Stimulated activated naive CD4-positive, alpha-beta T cell (primary cell): Measurements from ENCODE around the gene FANK1.

Experiments
- DNase-seq, 6 experiments: peaks; one replicate each; lab custom pipeline; 2025; lab: John Stamatoyannopoulos, UW

The FANK1 gene

DNA sequence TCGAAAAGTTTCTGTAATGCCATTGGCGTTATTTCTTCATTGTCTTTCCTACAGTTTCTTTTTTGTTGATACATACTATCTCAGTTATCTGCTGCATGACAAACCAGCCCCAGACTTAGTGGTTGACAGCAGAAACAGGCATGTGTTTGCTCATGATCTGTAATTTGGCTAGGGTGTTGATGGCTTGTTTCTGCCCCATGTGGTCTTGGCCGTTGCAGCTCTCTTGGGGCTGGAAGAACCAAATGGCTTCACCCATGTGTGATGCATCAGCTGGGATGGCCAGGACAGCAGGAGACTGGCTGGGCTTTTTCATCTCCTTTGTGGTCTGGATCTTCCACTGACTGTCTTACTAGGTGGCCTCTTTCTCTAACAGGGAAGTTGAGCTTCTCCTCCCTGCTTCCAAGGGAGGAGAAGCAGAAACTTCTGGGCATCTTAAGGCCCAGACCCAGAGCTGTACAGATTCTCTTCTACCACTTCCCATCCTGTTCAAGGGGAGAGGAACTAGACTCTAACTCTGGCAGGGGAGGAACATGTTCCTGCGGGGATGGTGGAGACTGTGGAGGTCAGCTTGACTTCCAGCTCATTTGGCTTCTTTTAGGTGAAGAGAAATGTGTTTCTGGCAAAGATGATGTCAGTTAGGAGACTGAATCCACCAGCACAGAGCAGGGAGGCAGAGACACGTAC lies 89.3 kb downstream of the FANK1 start:
- no peak for DNase-seq

DNA sequence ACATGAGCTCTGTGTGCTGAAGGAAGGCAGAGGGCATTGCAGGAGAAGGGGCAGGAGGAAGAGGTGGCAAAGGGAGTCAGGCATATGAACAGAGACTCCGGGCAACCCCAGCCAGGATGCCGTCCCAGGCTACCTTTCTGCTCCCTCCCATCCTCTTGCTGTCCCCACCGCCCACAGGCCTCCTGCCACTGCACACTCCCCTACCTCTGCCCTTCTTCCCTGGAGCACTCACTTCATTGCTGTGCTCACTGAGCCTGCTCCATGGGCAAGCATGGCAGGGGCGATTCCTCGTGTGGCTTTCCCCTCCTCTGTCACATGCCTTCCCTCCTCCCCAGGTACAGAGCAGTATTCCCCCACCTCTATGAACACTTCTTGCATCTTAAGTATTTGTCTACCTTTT lies 93.4 kb downstream of the FANK1 start:
- DNase-seq: no peak

DNA sequence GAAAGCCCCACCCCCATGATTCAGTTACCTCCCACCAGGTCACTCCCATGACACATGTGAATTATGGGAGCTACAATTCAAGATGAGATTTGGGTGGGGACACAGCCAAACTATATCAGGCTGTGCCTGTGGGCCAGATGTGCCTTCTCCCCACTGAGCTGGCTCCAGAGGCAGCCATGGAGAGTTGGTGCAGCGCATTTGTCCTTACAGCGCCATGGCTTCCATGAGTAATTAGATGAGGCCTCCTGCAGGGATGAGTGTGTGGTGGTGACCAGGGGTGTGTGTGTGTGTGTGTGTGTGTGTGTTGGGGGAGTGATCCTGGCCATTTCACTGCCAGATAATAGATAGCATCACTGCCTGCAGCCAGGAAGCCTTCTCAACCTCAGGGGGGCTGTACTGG lies 94.6 kb downstream of the FANK1 start:
- no peak for DNase-seq

DNA sequence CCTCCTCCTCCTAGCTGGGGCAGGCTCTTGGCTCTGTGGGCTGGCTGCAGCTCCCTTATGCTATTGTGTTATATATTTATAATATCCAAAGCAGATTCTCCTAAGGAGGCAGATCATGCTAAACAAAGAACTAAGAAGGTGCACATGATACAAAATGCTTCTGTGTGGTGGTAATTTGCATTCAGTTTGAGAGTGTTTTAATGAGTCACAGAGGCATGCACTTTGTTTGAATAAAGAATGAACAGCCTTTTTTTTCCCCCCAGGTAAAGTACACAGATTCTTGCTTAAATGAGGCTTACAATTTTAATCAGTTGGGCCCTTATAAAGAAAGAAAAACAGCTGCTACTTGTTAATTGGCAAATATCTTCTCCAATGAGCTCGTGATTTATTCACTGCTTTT lies 95.0 kb downstream of the FANK1 start:
- DNase-seq: no peak

DNA sequence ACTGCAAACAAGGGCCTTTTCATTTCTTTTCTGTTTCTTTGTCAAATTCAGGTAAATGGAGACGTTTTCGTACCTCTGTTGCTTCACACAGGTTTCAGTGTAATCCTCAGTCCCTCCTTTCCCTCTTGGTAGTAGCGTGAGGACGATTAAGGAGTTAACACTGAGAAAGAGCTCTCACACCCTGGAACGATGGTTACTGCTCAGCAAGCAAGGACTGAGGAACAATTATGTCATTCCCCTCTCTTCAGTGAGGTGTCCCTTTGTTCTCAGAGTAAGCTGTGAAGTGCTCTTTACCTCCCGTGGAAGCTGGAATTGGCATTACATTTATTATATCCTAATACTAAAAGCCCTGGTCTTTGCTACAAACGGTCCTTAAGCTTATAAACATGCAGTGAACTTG lies 95.9 kb downstream of the FANK1 start:
- no peak for DNase-seq

DNA sequence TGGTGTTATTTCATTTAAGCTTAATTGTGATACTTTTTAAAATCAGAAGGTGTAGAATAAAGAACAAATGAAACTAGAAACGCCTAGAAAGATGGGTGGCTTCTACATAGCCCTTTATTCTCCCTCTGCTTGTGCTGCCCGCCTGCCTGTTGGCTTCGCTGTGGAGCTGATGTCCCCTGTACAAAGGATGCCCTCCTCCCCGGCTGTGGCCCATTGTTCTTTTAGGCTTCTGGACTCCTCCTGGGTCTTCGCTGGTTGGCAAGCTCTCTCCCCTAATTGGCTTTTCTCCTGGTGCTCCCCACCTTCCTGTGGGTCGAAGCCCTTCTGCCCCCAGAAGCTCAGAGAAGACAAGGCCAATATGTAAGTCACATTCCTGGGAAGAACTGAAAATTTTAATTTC lies 98.2 kb downstream of the FANK1 start:
- no peak for DNase-seq

DNA sequence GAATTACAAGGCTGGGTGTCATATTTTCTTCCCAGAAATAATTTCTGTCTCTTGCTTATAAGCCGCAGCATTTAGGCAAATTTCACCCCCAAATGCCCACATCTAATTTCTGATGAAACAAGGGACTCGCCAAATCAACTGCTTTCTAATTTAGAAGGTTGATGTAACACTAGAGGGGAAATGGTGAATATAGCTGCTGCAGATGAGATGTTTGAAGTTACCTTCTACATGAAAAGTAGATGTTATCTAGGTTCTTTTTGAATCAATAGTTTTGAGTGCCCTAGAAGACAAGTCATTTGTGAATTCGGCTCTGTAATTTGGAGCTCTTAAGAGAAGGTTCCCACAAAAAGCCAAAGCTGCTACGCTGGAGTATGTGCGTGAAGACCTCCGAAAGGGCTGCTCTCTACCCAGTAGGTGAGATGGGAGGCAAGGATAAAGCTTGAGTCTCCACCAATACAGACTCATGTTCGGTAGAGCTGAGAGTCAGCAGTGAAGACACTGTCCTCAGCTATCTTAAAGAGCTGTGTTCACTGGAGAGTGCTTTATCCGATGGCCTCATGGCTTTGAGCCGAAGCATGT lies 99.5 kb downstream of the FANK1 start:
- no peak for DNase-seq

DNA sequence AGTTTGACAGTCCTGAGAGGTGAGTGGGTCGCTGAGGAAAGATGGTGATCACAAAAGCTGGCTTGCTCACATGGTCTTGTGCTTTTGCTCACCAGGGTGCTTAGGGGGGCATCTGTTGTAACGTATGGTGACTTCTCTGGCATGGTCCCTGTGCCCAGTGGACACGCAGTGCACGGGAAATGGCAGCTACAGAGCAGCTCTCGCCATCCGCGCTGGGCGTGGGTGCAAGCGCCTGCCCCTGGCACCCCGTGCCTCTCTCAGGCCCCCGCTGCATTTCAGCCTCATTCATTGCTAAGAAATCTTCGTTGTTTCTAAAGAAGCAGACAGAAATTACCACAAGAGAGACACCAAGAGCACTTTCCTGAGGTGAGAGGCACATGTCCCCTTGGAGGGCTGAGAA lies 101.2 kb downstream of the FANK1 start:
- DNase-seq: no peak

DNA sequence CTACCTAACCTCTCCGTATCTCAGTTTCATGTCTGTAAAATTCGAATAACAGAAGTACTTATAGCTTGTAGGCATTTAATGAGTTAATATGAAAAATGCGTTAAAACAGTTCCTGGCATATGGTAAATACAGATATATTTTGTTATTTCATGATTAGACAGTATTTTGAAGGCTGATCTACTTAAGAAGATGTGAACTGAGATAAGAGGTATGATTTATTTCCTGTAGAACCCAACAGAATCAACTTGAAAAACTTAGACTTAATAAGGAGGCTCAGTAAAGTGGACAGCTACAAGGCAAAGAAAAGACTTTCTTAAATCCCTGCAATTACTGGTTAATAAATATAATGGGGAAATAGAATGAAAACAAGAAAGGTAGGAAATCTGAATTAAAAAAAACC lies 103.3 kb downstream of the FANK1 start:
- no peak for DNase-seq

DNA sequence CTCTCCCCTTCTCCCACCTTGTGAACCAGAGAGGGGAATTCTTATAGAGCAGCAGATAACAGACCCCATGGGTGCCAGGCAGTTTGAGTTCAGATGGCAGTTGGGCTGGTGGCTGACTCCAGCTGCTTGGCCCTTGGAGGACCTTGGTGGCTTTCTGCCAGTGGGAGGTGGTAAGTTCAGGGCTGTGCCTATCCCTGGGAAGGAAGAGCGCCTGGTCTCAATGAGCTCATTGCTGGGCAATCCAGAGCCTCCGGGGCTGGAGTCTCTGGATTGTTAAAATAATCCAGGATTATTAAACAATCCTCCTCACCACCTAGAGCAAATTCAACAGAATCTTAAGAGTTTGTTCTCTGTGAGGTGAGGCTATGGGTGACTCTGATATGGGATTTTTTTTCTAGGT lies 105.2 kb downstream of the FANK1 start:
- DNase-seq: no peak

DNA sequence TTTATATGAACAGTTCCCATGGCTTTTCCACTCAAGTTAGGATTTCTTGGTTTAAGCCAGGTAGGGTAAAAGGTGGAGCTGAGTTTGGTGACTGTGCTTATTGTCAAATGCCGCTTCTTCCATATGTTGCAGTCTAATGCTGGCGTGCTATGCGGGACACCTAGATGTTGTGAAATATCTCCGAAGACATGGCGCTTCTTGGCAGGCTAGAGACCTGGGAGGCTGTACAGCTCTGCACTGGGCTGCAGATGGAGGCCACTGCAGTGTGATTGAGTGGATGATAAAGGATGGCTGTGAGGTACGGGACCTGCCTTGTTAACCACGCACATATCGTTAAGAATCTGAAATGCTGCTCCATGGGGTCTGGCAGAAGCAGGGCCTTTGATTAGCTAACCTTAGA lies 108.4 kb downstream of the FANK1 start:
- DNase-seq: no peak

DNA sequence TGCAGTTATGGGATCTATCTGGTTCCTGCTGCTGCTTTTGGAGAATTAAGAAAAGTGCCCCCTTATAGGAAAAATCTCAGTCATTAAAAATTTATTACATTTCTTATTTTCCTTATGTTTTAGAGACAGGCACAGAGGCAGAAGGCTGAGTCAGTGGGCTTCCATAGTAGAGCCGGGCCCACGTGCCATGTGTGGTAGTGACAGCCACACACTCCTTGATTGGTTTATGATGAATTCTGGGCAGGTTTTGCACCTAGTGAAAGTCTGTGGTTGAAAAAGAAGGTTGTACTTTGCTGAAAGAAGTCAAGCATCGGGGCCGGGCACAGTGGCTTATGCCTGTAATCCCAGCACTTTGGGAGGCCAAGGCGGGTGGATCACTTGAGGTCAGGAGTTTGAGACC lies 109.9 kb downstream of the FANK1 start:
- no peak for DNase-seq

DNA sequence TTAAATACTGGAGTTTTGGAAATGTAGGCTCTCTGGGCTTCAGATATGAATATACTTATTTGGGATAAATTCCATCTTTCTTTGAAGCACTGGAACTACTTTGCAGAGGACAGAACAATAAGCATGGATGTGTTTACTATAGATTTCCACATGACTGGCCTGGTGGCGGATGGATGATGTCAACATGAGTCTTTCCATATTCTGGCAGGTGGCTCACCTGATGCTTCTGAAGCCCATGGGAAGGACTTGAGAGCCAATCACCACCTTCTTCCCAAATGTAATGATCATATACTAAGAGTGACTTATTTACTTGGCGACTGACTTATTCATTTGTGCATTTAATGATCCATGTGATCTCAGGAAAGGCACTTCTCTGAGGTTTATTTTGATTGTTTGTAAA lies 110.5 kb downstream of the FANK1 start:
- DNase-seq: no peak

DNA sequence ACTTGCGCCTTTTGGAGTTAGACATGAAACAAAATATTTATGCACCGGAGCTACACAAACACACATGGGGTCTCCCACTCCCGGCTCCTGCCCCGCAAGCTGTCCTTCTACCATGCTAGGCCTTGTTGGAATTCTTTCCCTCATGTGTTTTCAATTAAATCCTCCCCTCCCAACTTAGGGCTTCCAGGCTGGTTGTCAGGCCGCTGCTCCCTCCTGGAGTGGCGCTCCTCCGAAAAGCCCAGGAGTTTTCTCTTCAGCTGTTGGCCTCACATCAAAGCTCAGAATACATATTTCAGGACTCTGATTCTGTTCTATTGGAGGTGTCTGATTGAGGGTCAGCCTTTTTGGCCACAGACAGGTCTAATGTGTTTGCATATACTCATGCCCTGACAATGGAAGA lies 113.3 kb downstream of the FANK1 start:
- DNase-seq: no peak

DNA sequence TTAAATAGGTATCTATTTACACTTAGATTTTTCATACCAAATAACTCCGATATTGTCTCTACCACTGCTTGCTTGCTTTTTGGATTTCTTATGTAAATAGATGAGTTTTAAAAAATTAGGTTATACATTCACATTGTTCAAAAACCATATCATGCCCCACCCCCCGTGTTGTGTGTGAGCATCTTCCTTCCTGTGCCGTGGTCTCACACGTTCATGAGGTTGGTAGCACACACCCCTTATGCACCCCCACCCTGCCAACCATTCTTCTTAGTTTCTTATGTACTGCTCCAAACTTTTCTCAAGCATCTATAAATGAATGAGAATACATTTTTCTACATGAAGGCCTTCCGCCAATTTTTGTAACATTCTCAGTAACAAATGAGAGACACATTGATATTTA lies 115.6 kb downstream of the FANK1 start:
- DNase-seq: no peak

DNA sequence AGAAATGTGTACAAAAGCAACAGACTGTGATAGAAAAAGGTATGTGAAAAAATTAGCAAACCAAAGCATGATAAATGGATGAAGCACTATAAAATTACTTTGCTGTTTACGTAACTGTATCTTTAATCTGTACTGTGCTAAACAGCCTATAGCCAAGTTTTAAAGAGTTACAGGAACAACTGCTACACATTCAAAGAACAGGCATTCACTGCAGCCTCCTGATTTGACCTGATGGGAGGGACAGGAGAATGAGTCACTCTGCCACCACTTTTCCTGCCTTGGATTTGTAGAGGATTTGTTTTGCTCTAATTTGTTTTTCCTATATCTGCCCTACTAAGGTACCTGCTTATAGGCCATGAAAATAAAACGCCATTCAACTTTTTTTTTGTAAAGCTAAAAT lies 116.1 kb downstream of the FANK1 start:
- no peak for DNase-seq

DNA sequence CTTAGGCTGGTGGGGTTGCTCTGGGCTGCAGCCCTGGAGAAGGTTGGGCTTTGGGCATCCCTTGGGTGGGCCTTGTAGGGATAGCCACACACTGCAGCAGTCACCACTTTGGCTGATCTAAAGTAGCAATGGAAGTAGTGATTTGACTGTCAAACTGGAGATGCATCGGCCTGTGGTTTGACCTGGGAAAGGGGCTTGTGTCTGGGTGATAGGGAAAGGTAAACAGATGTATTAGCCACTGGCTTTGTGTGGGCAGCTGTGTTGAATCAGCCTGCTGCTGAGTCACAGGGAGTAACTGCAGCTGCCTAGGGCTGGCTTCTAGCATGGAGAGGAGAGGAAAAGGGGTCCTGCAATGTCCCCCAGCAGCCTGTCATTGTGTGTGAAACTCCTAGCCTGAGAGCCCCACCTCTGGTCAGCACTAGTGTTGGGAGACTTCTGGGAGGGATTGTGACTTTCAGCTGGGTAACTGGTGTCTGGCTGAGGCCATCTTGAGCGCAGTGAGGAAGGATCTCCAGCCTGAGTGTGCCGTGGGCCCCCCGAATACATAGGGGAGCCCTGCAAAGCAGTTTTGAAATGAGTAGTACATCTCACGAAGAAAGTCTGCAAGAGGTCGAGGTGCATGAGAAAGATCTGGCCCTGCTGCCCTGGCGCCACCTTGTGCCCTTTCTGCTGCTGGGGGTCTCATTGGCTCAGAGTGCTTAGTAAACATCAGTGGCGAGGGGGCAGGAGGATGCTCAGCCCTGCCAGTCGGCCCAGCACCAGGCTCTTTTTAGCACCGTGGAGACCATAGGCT lies 117.3 kb downstream of the FANK1 start:
- no peak for DNase-seq

DNA sequence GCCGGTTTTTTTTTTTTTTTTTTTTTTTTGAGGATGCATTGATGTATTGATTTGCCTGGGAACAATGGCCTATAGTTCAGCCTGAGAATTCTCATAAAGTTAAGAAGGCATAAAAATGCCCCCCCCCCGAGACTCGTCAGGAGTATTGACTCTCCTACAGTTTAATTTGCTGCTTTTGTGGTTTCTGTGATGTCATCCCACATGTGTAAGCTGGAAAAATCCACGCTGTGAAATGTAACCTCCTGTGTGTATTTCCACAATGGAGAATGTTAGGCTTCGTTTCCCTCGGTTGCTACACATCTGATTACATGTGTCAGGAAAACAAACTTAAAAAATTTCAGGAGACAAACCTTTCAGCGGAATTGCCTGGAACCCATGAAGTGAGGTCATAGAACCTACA lies 117.9 kb downstream of the FANK1 start:
- DNase-seq: no peak

DNA sequence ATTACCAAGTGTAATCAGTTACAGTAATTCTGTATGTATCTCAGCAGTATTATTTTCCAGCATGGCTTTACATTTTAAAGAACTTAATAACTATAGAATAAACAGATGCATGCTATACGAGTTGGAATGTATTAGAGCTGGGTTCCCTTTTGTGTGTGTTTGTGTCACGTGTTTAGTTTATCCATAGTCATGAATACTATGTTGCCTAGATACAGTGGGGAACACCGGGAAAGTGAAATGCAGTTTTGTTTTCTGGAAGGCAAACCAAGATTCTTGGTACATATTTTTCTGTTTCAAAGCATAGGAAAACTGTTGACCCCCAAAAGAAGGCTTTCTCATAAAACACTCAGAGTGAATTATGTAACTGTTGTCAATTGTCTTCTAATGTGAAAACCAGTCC lies 119.0 kb downstream of the FANK1 start:
- DNase-seq: no peak

DNA sequence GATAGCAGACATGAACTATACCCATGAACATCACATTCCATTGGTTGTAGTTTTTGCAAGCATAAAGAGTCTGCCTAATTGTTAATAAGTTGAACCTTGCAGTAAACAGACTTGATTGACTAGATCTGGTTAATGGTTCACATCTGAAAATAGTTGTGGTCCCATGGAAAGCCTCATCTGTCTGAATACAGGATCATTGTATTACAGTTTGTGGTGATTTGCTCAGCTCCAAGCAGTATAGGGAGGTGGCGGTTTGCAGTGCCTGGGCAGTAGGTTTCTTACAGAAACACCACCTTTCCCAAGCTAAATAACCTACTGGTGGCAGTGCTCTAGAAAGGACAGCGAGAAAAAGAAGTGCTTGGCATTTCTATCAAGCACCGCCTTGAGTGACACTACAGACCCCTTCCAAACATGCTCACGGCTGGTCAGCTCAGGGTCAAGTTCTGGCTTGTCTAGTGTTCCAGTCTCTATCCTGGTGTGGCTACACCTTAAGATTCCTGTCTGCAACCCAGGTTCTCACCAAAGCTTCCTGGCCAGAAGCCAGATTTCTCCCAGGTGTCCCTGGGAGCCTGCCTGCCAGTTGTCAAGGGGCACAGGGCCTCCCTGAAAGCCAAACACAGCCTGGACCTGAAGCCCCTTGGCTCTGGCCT lies 119.9 kb downstream of the FANK1 start:
- no peak for DNase-seq

DNA sequence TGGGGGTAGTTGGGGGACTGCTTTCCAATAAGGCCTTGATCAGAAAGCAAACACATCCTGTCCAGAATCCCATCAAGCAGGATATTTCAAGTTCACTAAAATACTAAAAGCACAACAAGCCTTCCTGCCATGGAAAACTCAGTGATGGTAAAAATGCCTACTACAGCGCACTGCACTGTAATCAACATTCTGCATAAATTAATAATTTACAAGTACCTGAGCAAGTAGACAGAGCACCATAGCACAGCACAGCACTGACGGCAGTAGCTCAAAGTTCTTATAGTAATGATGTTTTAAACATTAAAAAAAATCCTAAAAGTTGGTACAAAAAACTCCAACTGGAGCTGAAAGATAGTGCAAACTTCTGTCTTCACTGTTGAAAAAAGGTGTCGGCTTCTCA lies 120.5 kb downstream of the FANK1 start:
- no peak for DNase-seq

DNA sequence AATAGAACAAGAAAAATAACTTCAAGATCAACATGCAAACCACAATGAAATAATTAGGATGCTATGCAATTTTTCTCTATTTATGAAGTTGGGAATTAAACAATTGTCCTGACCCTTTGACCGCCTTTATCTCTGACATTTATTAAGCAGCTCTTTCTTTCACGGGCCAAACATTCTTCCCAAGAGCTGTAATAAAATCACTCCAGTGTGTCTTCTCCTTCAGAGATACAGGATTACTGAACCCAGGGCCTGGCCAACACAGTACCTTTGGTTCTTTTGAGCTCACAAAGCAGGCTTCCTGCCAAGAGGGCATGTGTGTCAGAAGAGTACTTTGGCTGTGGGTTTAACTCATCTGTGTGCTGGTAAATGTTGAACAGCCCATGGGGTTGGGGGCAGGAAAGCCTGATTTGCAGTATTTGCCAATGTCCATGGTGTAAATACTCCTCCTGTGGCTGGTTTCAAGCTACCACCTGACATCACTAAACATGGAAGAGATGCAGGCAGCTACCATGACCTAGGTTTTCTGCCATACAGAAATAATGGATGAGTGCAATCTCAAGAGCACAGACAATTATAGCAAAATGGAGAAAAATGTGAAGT lies 121.7 kb downstream of the FANK1 start:
- no peak for DNase-seq
